ENCODE results near the gene PCID2. TPM values are rescaled to one million over a fixed set of nuclear protein-coding genes. Genes with fewer than 3 reads are reported as not detected.

PCID2 gene
- total and polyA plus RNA-seq, 2 of the 13 experiments (the other 11 are each of a cell fraction or from before 2014, with no cell fraction given) = 65.0 to 111 TPM

DNA sequence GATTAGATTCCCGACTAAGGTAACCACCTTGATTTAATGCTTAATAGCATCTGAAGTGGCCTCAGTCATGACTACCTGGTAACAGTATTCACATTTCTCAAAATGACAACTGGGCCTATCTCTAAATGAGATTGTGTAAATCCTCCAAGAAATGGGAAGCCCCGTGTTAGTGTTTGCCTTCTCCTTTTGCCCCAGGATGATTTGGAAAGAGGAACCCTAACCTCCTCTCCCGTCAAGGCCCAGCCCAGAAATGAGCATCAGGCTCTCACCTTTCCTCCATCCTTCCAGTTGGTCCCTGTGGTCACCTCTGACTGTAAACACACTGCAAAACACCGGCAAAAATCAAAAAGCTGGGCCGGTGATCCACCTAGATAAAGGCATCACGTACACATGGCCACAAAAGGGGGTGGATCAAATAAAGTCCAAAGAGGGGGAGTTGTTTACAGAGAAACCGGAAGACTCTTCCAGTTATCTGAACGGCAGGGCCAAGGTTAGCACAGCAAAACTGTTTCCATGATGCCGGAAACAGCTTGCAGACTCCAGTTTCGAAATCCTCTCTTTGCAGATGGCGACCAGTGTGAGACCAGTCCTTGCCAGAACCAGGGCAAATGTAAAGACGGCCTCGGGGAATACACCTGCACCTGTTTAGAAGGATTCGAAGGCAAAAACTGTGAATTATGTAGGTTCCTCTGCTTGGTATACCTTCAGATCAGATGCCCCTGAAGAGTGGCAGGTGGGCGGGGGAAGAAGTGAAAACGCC lies 69.5 kb downstream of the PCID2 start (continued):
- TF ChIP-seq ZBTB40 (IDR thresholded peaks at IDR 0.05) (no peak), ZBTB40 (CRISPR knock-in tag; IDR thresholded peaks at IDR 0.05) (peak; percentile 89), NFE2 (CRISPR knock-in tag; IDR thresholded peaks at IDR 0.05) (no peak), SETDB1 (CRISPR knock-in tag; IDR thresholded peaks at IDR 0.05; ENCODE audit: borderline replicate concordance) (no peak), NCOA5 (CRISPR knock-in tag; IDR thresholded peaks at IDR 0.05) (no peak), FOXC1 (CRISPR knock-in tag; IDR thresholded peaks at IDR 0.05; ENCODE audit: borderline replicate concordance) (no peak), NR0B2 (CRISPR knock-in tag; IDR thresholded peaks at IDR 0.05) (0 out of 2 replicates have a peak, but pooled peaks have one; percentile 69), XRCC5 (optimal IDR thresholded peaks at IDR 0.05; ENCODE audit: low read length) (peak; percentile 68), CSRNP2 (CRISPR knock-in tag; conservative IDR thresholded peaks at IDR 0.05; ENCODE audit: low read depth) (no peak), SALL1 (CRISPR knock-in tag; IDR thresholded peaks at IDR 0.05) (peak; percentile 94), ZNF3 (CRISPR knock-in tag; IDR thresholded peaks at IDR 0.05) (no peak), REL (CRISPR knock-in tag; conservative IDR thresholded peaks at IDR 0.05) (no peak), SMC3 (IDR thresholded peaks at IDR 0.05; ENCODE audit: low read length) (peak; percentile 30; the same call in 1 of the 2 replicates)
- TF ChIP-seq, protein P1, sequence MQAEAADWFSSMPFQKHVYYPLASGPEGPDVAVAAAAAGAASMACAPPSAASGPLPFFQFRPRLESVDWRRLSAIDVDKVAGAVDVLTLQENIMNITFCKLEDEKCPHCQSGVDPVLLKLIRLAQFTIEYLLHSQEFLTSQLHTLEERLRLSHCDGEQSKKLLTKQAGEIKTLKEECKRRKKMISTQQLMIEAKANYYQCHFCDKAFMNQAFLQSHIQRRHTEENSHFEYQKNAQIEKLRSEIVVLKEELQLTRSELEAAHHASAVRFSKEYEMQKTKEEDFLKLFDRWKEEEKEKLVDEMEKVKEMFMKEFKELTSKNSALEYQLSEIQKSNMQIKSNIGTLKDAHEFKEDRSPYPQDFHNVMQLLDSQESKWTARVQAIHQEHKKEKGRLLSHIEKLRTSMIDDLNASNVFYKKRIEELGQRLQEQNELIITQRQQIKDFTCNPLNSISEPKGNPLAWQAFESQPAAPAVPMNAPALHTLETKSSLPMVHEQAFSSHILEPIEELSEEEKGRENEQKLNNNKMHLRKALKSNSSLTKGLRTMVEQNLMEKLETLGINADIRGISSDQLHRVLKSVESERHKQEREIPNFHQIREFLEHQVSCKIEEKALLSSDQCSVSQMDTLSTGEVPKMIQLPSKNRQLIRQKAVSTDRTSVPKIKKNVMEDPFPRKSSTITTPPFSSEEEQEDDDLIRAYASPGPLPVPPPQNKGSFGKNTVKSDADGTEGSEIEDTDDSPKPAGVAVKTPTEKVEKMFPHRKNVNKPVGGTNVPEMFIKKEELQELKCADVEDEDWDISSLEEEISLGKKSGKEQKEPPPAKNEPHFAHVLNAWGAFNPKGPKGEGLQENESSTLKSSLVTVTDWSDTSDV (CRISPR knock-in tag; IDR thresholded peaks at IDR 0.05) = no peak
- TF ChIP-seq, protein P2, sequence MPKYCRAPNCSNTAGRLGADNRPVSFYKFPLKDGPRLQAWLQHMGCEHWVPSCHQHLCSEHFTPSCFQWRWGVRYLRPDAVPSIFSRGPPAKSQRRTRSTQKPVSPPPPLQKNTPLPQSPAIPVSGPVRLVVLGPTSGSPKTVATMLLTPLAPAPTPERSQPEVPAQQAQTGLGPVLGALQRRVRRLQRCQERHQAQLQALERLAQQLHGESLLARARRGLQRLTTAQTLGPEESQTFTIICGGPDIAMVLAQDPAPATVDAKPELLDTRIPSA (CRISPR knock-in tag; IDR thresholded peaks at IDR 0.05; ENCODE audit: borderline replicate concordance) = no peak

Data from HepG2 (cell line).